Fibroblast of upper back skin (primary cell): ENCODE measurements around the gene TMEM270.
"Not testable (repeated sequence)": the region's sequence is repeated elsewhere in the genome, so short reads cannot be mapped to it uniquely, and the experiment has no call there.

Source experiments
- DNase-seq: peaks from one replicate; pipeline ENCODE4 v3.0.0-alpha.2; 2013

TMEM270 gene, protein sequence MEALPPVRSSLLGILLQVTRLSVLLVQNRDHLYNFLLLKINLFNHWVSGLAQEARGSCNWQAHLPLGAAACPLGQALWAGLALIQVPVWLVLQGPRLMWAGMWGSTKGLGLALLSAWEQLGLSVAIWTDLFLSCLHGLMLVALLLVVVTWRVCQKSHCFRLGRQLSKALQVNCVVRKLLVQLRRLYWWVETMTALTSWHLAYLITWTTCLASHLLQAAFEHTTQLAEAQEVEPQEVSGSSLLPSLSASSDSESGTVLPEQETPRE

DNA sequence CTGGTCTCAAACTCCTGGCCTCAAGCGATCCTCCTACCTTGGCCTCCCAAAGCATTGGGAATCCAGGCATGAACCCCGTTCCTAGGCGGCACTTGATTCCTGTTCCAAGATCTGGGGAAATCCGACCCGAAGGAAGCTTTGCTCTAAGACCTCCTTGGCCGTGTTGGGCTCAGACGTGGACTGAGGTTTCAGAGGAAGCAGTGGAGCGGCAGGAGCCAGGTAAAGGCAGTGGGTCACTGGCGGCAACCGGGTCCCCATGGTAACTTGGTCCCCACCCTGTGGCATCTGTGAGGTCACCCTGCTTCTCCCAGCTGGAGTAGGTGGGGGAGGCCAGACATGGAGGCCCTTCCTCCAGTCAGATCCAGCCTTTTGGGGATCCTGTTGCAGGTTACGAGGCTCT lies at the start of gene TMEM270:
Gene TMEM270 (plus strand): TSS at position 301 of the 400 bp plus-strand sequence. CDS start 36 bp downstream, at position 337.
- no peak for DNase-seq

DNA sequence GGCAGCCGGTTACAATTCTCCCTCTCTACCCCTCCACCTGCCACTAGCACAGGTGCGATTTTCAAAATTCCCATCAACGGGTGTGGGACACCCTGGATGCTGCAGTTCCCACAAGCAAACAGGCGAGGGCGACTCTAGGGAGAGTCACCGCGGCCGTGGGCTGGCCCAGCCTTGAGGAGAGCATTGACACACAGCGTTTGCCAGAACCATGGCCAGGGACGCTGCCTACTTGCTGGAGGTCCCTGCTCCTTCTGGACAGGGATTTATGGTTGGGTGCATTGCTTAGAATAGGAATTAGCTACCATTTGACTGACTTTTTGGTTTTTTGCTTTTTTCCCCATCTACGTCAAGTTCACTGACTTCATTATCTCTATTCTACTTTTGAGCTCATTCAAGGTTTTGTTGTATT lies 49.2 kb upstream of the TMEM270 start:
- peak; percentile 41 for DNase-seq

DNA sequence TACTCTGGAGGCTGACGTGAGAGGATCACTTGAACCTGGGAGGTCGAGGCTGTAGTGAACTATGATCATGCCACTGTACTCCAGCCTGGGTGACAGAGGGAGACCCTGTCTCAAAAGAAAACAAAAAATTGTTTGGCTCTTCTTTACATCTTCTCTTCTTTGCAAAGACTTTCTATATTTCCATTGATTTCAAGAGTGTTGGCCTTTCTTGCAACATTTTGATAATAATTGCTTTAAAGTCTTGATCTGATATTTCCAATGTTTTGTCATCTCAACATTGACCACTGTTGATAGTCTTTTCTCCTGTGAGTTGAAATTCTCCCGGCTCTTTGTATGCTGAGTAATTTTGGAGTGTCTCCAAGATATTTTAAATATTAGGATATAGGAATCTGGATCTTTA lies 48.0 kb upstream of the TMEM270 start:
- peak; percentile 38 for DNase-seq

DNA sequence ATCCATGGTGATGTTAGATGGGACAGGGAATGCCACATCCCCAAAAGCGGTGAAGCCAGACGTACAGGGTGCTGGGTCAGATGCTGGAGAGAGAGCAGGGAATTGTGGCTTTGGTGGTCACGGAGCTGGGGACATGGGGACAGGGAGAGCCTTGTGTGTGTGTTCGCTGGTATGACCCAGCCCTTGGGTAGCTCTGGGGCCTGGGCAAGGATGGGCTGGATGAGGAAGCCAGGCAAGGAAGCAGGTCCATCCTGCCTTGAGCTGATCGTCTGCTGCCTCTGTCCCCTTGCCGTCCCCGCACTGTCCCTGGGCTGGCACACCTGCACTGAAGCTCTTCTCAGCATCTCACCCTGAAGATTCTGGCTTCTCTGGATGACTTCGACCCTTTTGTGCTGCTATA lies 45.5 kb upstream of the TMEM270 start:
- DNase-seq, result no peak

DNA sequence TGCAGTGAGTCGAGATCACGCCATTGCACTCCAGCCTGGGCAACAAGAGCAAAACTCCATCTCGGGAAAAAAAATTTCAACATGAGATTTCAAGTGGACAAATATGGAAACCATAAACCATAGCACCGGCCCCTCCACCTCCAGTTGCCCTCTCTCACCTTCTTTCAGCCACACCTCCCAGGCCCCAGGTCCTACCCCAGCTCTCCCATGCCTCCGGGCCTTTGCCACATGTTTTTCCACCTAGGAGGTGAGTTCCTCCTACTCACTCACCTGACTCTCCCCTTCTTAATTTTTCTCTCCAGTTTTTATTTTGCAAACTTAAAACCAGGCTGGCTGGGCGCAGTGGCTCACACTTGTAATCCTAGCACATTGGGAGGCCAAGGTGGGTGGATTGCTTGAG lies 43.8 kb upstream of the TMEM270 start:
- no peak for DNase-seq

DNA sequence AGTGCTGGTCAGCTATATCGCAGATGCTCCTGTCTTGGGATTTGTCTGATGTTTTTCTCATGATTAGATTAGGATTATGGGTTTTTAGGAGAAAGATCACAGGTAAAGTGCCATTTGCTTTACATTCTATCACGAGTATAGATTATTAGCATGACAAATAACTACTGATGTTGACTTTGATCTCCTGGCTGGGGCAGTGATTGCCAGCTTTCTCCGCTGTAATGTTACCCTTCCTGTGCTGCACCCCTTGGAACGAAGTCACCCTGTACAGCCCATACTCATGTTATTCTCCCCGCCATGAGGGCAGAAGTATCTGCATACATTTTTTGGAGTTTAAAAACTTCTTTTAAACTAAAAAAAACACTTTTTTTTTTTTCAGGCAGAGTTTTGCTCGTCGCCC lies 40.9 kb upstream of the TMEM270 start:
- no peak for DNase-seq

DNA sequence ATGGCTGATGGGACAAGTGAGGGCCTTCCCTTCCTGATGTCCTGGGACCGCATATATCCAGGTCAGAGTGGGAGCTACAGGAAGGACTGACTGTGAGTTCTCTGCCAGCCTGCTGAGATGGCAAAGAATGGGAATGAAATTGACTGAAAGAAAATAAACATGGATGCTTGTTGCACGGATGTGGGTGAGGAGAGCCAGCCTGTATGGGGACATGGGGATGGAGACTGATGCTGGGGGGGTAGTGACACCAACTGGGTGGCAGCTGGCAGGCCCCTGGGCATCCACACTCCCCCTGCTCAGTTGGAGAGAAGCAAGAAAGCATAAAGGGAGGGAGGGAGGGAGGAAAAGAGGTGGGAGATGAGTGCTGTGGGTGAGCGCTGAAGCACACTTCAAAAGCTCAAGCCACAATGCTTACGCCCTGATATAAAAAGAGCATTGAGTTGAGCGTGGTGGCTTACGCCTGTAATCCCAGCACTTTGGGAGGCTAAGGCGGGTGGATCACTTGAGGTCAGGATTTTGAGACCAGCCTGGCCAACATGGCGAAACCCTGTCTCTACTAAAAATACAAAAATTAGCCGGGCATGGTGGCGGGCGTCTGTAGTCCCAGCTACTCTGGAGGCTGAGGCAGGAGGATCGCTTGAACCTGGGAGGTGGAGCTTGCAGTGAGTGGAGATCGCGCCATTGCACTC lies 39.2 kb upstream of the TMEM270 start:
- not testable (repeated sequence) for DNase-seq

DNA sequence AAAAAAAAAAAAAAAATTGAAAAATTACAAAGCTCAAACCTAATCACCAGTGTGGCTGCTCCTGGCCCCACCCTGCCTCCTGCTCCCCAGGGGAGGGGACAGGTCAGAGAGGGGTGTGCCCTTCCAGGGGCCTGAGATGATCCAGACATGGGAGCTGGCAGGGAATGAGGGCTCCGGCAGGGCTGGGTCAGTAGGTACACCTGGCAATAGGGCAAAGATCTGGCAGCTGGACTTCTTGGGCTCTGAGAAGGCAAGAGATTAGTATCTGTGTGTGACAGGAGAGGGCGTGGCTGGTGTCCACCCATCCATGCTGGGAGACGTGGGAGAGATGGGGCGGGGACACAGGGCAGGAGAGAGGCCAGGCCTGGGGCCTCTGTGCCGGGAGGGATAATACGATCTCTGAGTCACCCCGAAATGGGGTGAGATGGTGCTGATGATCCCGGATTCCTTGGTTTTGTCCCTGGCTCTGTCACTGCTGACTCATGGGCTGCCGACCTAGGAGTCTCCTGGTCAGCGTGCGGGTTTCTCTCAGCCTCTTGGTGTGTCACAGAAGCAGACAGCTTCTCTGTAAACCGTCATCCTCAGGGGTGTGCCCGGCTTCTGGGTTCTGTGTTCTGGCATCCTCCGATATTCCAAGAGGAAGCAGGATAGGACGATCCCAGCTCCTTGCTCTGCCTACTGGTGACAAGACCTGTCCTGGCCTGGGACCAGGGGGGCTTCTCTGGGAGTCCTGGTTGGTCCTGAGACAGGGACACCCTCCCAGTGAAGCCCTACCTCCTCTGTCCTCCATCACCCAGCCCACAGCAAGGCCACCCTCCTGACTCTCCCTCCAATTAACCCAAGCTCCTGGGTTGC lies 38.4 kb upstream of the TMEM270 start:
- peak; percentile 90 for DNase-seq

DNA sequence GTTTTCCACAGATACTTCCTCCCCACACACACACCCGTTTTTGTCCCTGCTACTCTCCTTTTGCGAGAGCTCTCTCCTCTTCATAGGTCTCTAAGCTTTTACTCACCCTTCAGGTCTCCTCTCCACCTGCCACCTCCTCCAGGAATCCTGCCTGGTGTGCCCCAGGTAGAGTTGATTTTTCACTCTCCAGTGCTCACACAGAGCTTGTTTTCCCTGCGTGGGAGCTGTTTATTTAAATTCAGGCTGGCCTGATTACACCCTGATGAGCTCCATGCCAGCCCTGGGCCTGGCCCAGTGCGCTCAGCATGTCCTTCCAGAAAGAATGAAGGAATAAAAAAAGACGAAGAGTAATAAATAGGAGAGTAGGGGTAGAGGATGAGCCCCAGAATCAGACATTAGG lies 37.7 kb upstream of the TMEM270 start:
- no peak for DNase-seq

DNA sequence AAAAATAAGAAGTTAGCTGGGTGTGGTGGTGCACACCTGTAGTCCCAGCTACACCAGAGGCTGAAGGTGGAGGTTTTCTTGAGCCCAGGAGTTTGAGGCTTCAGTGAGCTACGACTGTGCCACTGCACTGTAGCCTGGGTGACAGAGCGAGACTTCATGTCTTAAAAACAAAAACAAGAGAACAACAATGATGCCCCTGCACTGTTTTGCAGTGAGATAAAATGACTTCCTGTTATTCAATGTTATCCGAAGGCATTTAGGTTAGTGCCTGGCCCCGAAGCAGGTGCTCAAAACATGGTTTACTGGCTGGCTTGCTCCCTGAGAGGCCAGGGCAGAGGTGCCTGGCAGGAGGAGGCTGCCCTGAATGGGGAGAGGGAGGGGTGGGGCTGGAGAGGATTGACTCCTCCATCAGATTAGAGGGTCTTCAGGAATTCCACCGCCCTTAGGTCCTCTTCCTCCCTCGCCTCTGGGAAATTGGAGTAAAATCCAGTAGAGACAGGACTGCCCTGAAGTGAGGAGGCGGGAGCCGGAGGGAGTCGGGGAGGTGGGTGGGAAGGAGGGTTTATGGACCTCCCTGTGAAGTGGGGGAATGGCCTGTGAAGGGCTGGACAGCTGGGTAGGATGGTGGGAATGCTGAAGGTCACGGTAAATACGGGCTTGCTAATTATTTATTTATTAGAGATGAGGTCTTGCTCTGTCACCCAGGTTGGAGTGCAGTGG lies 36.9 kb upstream of the TMEM270 start:
- no peak for DNase-seq

DNA sequence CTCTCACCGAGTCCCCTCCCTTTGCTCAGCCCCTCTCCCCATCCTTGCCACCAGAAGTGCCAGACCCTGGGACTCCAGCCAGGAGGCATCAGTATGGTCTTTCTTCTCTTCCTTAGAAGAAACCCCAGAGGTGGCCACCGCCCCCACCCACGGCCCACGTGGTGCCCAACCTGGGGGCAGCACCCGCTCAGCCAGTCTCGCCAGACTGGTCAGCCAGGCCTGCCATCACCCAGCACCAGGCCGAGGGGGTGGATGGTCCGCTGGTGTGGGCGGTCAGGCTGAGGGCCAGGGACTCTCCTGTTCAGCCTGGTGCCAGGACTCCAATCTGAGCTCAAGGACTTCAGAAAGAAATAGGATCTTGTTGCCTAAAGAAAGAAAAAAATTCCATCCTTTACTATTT lies 36.0 kb upstream of the TMEM270 start:
- DNase-seq, result no peak

DNA sequence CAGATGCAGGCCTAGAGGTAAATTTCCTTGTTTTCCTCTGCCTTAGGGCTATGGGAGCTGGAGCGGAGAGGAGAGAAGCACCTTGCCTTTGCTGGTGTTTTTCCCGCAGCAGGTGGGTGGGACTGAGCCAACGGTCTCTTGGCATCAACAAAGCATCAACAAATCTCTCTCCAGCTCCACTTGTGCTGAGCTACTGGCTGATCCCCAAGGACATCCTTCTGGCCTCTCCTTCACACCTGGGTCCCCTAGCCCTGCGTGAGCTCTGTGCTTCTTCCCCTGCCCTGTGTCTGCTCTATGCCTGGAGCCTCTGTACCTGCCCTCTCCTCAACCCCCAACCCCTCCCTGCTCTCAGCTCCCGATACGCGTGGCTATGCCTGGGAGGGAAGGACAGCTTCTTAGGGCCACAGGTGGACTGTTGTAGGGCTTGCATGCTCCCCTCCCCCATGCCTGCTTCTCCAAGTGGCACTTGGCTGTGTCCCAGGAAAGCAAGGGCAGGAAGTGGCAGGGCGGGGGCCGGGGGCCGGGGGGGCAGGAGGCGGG lies 33.3 kb upstream of the TMEM270 start:
- DNase-seq, result no peak

DNA sequence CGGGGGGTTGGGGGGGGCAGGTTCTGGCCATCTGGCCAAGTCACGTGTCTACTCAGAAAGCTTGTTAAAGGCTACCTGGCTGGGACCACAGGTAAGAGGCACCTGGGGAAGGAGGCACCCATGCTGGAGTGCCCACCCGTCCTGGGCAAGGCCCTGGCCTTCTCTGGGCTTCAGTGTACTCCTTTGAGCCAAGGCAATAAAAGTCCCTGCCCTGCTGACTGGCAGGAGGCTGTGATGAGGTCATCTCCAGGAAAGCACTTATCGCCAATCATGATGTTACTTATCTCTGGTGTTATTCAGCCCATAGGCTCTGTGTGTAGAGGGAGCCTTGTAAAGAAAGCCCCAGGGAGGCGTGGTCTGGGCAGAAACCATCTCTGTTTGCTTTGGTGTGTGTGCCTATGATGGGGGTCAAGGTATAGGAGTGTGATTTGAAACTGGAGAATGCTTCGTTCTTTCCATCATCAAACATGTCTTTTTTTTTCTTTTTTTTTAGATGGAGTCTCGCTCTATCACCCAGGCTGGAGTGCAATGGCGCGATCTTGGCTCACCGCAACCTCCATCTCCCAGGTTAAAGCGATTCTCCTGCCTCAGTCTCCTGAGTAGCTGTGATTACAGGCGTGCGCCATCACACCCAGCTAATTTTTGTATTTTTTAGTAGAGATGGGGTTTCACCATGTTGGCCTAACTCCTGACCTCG lies 32.7 kb upstream of the TMEM270 start:
- DNase-seq, result peak; percentile 36

DNA sequence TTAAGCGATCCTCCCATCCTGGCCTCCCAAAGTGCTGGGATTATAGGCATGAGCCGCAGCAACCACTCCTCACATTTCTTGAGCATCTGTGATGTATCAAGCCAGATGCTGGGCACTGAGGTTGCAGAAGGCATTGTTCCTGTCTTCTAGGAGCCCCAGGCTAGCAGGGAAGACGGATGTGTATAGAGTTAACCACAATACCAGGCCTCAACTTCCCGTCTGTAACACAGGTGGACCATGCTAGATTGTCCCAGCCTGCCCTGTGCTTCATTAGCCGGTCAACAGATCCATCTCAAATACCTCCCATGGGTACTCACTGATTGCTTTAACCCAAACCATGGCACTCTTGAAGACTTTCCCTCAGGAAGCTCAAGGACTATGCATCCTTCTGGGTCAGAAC lies 32.0 kb upstream of the TMEM270 start:
- no peak for DNase-seq

DNA sequence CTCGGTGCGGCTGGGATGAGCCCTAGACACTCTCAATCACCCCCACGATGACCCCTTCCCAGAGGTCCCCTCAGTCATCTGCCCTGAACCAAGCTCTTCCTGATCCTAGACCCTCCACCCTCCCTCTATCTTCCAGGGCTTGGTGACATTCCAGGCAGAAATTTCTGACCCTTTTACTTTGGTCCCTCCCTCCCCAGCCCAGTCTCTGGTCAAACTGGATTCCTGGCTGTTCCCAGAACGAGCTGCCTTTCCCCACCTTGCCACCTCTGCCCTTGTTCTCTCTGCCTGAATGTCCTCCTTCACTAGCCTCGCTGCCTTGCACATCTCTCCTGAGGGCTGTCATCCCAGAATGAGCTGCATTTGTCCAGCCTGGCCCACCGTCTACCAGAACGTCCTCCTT lies 31.5 kb upstream of the TMEM270 start:
- DNase-seq, result no peak

DNA sequence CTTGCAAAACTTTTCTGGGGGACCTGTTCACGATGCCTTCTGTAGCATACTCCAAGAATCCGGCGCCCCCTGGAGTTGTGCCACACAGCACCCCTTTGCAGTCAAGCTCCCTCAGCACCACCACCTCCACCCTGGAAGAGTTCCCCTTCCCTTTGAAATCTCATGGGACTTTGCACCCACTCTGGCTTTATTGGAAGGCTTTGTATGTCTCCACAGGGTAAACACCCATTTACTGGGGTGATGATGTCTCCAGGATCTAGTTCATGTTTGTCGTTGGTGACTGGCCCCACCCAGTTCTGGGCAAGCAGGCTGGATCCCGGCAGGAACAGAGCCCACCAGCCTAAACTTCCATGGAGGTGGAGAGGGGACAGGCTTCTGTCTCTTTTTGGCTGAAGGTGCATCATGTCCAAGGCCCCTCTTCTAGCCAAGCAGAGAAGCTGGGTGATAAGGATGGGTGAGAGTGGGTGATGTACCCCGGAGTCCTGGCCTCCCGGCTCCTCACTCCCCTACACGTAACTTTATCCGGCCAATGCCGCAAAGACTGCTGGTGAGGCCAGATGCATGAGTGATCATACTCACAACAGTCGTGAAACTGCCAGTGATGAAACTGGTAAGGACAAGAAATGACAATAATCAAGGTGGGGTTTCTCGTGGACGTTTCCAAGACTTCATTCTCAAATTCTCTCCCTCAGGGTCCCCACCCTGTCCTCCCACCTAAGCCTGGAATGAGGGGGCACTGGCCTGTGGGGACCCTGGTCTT lies 30.9 kb upstream of the TMEM270 start:
- no peak for DNase-seq

DNA sequence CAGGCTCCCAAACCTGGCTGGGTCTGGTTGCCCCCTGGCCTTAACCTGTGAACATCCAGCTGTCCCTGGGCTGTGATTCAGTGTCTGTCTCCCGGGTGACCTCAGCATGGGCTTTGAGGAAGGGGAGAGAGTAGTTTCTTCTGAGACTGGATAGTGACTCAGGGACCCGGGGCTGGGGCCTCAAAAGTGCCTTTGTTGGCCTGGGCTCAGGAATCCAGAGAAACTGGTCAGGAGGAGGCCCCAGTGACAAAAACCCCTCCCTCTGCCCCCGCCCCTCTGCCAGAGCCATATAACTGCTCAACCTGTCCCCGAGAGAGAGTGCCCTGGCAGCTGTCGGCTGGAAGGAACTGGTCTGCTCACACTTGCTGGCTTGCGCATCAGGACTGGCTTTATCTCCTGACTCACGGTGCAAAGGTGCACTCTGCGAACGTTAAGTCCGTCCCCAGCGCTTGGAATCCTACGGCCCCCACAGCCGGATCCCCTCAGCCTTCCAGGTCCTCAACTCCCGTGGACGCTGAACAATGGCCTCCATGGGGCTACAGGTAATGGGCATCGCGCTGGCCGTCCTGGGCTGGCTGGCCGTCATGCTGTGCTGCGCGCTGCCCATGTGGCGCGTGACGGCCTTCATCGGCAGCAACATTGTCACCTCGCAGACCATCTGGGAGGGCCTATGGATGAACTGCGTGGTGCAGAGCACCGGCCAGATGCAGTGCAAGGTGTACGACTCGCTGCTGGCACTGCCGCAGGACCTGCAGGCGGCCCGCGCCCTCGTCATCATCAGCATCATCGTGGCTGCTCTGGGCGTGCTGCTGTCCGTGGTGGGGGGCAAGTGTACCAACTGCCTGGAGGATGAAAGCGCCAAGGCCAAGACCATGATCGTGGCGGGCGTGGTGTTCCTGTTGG lies 30.0 kb upstream of the TMEM270 start, which contains the start of gene CLDN4:
Gene CLDN4 (plus strand): TSS at position 316 of the 903 bp plus-strand sequence. CDS start 206 bp downstream, at position 522.
- peak; percentile 26 for DNase-seq

DNA sequence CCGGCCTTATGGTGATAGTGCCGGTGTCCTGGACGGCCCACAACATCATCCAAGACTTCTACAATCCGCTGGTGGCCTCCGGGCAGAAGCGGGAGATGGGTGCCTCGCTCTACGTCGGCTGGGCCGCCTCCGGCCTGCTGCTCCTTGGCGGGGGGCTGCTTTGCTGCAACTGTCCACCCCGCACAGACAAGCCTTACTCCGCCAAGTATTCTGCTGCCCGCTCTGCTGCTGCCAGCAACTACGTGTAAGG lies 29.4 kb upstream of the TMEM270 start:
- no peak for DNase-seq

DNA sequence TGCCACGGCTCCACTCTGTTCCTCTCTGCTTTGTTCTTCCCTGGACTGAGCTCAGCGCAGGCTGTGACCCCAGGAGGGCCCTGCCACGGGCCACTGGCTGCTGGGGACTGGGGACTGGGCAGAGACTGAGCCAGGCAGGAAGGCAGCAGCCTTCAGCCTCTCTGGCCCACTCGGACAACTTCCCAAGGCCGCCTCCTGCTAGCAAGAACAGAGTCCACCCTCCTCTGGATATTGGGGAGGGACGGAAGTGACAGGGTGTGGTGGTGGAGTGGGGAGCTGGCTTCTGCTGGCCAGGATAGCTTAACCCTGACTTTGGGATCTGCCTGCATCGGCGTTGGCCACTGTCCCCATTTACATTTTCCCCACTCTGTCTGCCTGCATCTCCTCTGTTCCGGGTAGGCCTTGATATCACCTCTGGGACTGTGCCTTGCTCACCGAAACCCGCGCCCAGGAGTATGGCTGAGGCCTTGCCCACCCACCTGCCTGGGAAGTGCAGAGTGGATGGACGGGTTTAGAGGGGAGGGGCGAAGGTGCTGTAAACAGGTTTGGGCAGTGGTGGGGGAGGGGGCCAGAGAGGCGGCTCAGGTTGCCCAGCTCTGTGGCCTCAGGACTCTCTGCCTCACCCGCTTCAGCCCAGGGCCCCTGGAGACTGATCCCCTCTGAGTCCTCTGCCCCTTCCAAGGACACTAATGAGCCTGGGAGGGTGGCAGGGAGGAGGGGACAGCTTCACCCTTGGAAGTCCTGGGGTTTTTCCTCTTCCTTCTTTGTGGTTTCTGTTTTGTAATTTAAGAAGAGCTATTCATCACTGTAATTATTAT lies 28.9 kb upstream of the TMEM270 start:
- no peak for DNase-seq

DNA sequence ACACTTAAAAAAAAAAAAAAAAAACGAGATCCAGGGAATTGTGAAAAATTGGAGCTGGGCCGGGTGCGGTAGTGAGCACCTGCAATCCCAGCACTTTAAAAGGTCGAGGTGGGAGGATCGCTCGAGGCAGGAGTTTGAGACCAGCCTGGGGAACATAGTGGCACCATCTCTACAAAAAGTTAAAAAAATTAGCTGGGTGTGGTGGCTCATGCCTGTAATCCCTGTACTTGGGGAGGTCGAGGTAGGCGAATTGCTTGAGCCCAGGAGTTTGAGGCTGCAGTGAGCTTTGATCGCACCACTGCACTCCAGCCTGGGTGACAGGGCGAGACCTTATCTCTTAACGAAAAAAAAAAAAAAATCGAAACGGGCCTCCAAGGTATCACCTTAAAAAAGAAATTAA lies 28.2 kb upstream of the TMEM270 start:
- DNase-seq, result no peak
